GM12874 (cell line): Measurements from ENCODE around the gene DHRS13.
A peak's percentile ranks its signal among the peaks of the same experiment; 100 is the strongest.

ENCODE experiments used
- CTCF ChIP-seq: IDR thresholded peaks from 2 replicates; pipeline ENCODE4 v1.5.1; 2011; ENCODE audit warnings: low read depth, mild to moderate bottlenecking, control low read depth, low read length, moderate library complexity; ENCODE audit not compliant: insufficient read depth

Gene DHRS13

DNA sequence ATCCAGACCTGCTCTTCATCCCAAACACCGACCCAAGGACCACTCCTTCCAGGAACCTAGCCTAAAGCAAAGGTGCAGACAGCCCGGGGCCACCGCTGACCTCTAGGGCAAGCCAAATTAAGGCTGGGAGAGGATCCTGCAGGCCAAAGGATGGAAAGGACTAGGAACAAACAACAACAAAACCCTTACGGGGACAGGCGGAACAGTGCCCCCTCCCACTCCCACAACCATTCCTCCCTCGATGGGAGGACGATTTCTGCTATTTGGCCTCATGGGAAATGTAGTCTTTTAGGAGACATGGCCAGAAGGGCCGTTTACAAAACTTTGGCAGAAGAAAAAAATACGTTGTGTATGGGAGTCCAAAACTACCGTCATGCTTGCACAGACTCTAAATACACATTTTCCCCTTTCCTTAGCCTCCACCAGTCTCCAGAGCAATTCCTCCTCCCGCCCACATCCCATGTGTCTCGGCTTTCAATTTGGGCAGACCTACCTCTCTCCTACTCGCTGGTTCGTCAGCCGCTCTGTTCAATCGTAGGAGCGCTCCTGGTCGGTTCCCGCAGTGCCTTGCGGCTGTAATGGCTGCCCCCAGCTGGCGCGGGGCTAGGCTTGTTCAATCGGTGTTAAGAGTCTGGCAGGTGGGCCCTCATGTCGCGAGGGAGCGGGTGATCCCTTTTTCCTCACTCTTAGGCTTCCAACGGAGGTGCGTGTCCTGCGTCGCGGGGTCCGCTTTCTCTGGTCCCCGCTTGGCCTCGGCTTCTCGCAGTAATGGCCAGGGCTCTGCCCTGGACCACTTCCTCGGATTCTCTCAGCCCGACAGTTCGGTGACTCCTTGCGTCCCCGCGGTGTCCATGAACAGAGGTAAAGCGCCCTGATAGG lies 48.2 kb downstream of the DHRS13 start, which contains the start of gene ERAL1:
Gene ERAL1, plus strand, starts transcription at position 560 of the 879 bp plus-strand sequence. Its CDS starts 19 bp downstream, at position 579.
- no peak for TF ChIP-seq CTCF

DNA sequence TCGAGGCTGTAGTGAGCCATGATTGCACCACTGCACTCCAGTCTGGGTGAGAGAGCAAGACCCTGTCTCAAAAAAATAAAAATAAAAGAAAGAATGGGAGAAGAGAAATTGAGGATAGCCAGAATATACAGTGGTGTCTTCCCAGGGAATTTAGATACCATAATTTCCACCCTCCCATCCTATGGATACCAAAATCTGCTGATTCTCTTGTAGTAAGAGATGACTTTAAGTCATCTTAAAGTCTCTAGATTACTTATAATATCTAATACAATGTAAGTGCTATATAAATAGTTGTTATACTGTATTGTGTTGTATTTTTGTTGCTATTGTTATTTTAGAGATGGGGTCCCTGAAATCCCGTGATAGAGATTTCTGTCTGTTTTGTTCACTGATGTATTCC lies 49.6 kb downstream of the DHRS13 start:
- TF ChIP-seq CTCF, result no peak

DNA sequence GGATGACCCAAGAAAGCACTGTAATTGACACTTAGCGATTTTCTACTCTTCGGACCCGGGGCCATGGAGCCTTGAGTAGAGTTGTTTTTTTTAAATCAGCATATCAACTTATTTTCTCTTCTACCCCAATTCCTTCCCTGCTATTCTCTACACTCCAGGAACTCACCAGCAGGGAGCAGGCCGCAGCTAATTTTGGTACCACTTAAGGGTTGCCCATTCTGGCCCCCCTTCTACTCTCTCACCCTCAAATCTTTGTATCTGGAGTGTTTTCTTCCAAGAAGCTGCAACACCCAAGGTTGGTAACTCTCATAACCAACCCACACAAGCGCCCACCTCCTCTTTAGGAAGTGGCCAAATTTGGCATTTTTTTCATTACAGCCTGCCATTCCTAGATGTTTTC lies 53.6 kb downstream of the DHRS13 start:
- no peak for TF ChIP-seq CTCF

DNA sequence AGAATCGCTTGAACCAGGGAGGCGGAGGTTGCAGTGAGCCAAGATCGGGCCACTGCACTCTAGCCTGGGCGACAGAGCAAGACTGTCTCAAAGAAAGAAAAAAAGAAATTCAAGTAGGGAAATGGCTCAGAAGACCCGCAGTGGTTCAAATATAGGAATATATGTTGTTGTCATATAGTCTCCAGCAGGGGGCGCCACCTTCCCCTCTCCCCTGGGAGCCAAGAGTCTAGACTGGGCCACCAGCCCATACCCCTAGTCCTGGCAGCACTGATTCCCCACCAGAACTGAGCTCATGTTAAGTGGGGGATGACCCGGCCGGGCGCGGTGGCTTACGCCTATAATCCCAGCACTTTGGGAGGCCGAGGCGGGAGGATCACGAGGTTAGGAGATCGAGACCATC lies 54.2 kb downstream of the DHRS13 start:
- peak; percentile 67 for TF ChIP-seq CTCF
